ENCODE data around the gene FAM81A.
"Not testable (repeated sequence)": the region's sequence is repeated elsewhere in the genome, so short reads cannot be mapped to it uniquely, and the experiment has no call there.

Gene FAM81A

GRCh38 chr15:59437817-59438624, at the start of gene FAM81A:
Gene FAM81A (plus strand): TSS chr15:59438186. CDS start chr15:59458627, 20,441 bp downstream.
- no peak within 1 kb of the TSS; the same call in 1 of the 2 replicates for H3K27ac ChIP-seq
- no peaks in the 10 kb centered on the region for H3K9me3 ChIP-seq

GRCh38 chr15:59388670-59389069, 49.3 kb upstream of the FAM81A start:
- no peak overlapping the region for H3K9ac ChIP-seq
- H3K4me1 ChIP-seq, result no peaks in the 10 kb centered on the region
- H3K4me3 ChIP-seq, result no peak overlapping the region
- H3K4me2 ChIP-seq, result no peak overlapping the region
- H3K9me3 ChIP-seq, result no peaks in the 10 kb centered on the region
- TF ChIP-seq Cebpa-rat (IDR thresholded peaks at IDR 0.05), result no peak
- H3K27ac ChIP-seq, result no peak overlapping the region
- no peaks in the 10 kb centered on the region for H3K36me3 ChIP-seq
- no peaks in the 10 kb centered on the region for H3K27me3 ChIP-seq
- H4K20me1 ChIP-seq, result no peaks in the 10 kb centered on the region

More at GRCh38 chr15:59437817-59438624, at the start of gene FAM81A:
- no peaks in the 10 kb centered on the region for H4K20me1 ChIP-seq
- no peak for TF ChIP-seq Cebpa-rat (IDR thresholded peaks at IDR 0.05)
- 0 out of 2 replicates have a peak, but pooled peaks cover 3% of the 10 kb centered on the region for H3K27me3 ChIP-seq
- H3K4me2 ChIP-seq, result peak within 1 kb of the TSS; percentile 96
- no peaks in the 10 kb centered on the region for H3K36me3 ChIP-seq
- peak within 1 kb of the TSS; percentile 56 for H3K9ac ChIP-seq
- peak within 1 kb of the TSS; percentile 71 for H3K4me3 ChIP-seq
- H3K4me1 ChIP-seq, result peaks cover 24% of the 10 kb centered on the region

- TF ChIP-seq Cebpa-rat (IDR thresholded peaks at IDR 0.05), result no peak
- no peak overlapping the region for H3K9ac ChIP-seq
- H3K36me3 ChIP-seq, result no peaks in the 10 kb centered on the region
- H3K4me2 ChIP-seq, result no peak overlapping the region
- H3K27me3 ChIP-seq, result 0 out of 2 replicates have a peak, but pooled peaks cover 3% of the 10 kb centered on the region
- H3K4me3 ChIP-seq, result no peak overlapping the region
- H3K9me3 ChIP-seq, result no peaks in the 10 kb centered on the region
- no peaks in the 10 kb centered on the region for H4K20me1 ChIP-seq
- H3K27ac ChIP-seq, result no peak overlapping the region
- H3K4me1 ChIP-seq, result no peaks in the 10 kb centered on the region
Measured at GRCh38 chr15:59392299-59392698, 45.7 kb upstream of the FAM81A start.

- no peak overlapping the region for H3K9ac ChIP-seq
- H3K27me3 ChIP-seq, result 0 out of 2 replicates have a peak, but pooled peaks cover 3% of the 10 kb centered on the region
- H3K36me3 ChIP-seq, result no peaks in the 10 kb centered on the region
- H3K4me1 ChIP-seq, result peaks cover 3% of the 10 kb centered on the region
- no peaks in the 10 kb centered on the region for H4K20me1 ChIP-seq
- H3K4me3 ChIP-seq, result no peak overlapping the region
- no peak for TF ChIP-seq Cebpa-rat (IDR thresholded peaks at IDR 0.05)
- H3K27ac ChIP-seq, result no peak overlapping the region
- no peak overlapping the region for H3K4me2 ChIP-seq
- H3K9me3 ChIP-seq, result no peaks in the 10 kb centered on the region
Measured at GRCh38 chr15:59394166-59394661, 43.8 kb upstream of the FAM81A start.

GRCh38 chr15:59396211-59396610, 41.8 kb upstream of the FAM81A start:
- Histone ChIP-seq H3K27me3 (0 out of 2 replicates have a peak, but pooled peaks cover 3% of the 10 kb centered on the region), H3K4me3 (no peak overlapping the region), H3K27ac (no peak overlapping the region), H3K9me3 (no peaks in the 10 kb centered on the region), H3K36me3 (no peaks in the 10 kb centered on the region), H3K9ac (no peak overlapping the region), H4K20me1 (no peaks in the 10 kb centered on the region), H3K4me2 (no peak overlapping the region), H3K4me1 (peaks cover 9% of the 10 kb centered on the region)
- TF ChIP-seq Cebpa-rat (IDR thresholded peaks at IDR 0.05), result no peak

- TF ChIP-seq Cebpa-rat (IDR thresholded peaks at IDR 0.05), result no peak
- Histone ChIP-seq H3K4me2 (no peak overlapping the region), H3K36me3 (no peaks in the 10 kb centered on the region), H3K4me1 (peaks cover 9% of the 10 kb centered on the region), H3K9me3 (no peaks in the 10 kb centered on the region), H3K27me3 (0 out of 2 replicates have a peak, but pooled peaks cover 3% of the 10 kb centered on the region), H4K20me1 (no peaks in the 10 kb centered on the region), H3K4me3 (no peak overlapping the region), H3K9ac (no peak overlapping the region), H3K27ac (no peak overlapping the region)
Measured at GRCh38 chr15:59396679-59397078, 41.3 kb upstream of the FAM81A start.

- Histone ChIP-seq H3K9me3 (no peaks in the 10 kb centered on the region), H3K27me3 (0 out of 2 replicates have a peak, but pooled peaks cover 3% of the 10 kb centered on the region), H3K4me1 (peaks cover 9% of the 10 kb centered on the region), H3K36me3 (no peaks in the 10 kb centered on the region), H3K9ac (no peak overlapping the region), H3K4me3 (no peak overlapping the region), H3K4me2 (no peak overlapping the region), H3K27ac (no peak overlapping the region), H4K20me1 (no peaks in the 10 kb centered on the region)
- no peak for TF ChIP-seq Cebpa-rat (IDR thresholded peaks at IDR 0.05)
Measured at GRCh38 chr15:59398220-59398619, 39.8 kb upstream of the FAM81A start.

- Histone ChIP-seq H3K36me3 (no peaks in the 10 kb centered on the region), H3K4me2 (peak overlapping the region; percentile 32; the same call in 1 of the 2 replicates), H3K4me1 (peaks cover 9% of the 10 kb centered on the region), H3K27ac (no peak overlapping the region), H3K27me3 (0 out of 2 replicates have a peak, but pooled peaks cover 3% of the 10 kb centered on the region), H3K9me3 (no peaks in the 10 kb centered on the region), H3K4me3 (no peak overlapping the region), H4K20me1 (no peaks in the 10 kb centered on the region), H3K9ac (no peak overlapping the region)
- TF ChIP-seq Cebpa-rat (IDR thresholded peaks at IDR 0.05), result no peak
Measured at GRCh38 chr15:59399465-59400102, 38.4 kb upstream of the FAM81A start.

- no peak overlapping the region for H3K9ac ChIP-seq
- H3K4me3 ChIP-seq, result no peak overlapping the region
- H3K27ac ChIP-seq, result no peak overlapping the region
Measured at GRCh38 chr15:59400103-59400813, 37.7 kb upstream of the FAM81A start.

GRCh38 chr15:59401051-59401823, 36.7 kb upstream of the FAM81A start:
- H3K4me3 ChIP-seq, H3K9me3 ChIP-seq, H3K27ac ChIP-seq, H4K20me1 ChIP-seq, H3K36me3 ChIP-seq, H3K27me3 ChIP-seq, H3K9ac ChIP-seq, H3K4me2 ChIP-seq: not testable (repeated sequence)
- peaks cover 11% of the 10 kb centered on the region for H3K4me1 ChIP-seq

More at GRCh38 chr15:59400103-59400813, 37.7 kb upstream of the FAM81A start:
- Histone ChIP-seq H3K4me2 (no peak overlapping the region), H3K36me3 (no peaks in the 10 kb centered on the region), H3K4me1 (peaks cover 9% of the 10 kb centered on the region), H3K27me3 (0 out of 2 replicates have a peak, but pooled peaks cover 3% of the 10 kb centered on the region), H4K20me1 (no peaks in the 10 kb centered on the region), H3K9me3 (no peaks in the 10 kb centered on the region)
- TF ChIP-seq Cebpa-rat (IDR thresholded peaks at IDR 0.05), result no peak
